Fibroblast of skin of back (primary cell): ENCODE data around the gene TNFRSF21. TPM values are rescaled to one million over a fixed set of nuclear protein-coding genes. Genes with fewer than 3 reads are reported as not detected.
A peak's percentile ranks its signal among the peaks of the same experiment; 100 is the strongest.
"Not testable (repeated sequence)": the region's sequence is repeated elsewhere in the genome, so short reads cannot be mapped to it uniquely, and the experiment has no call there.

Source experiments
- DNase-seq: peaks from one replicate; pipeline ENCODE4 v3.0.0-alpha.2; 2013
- polyA plus RNA-seq, 2 experiments: library from polyadenylated mRNA; unstranded; fragments of 120-200 nt; gene quantifications; one replicate each; pipeline ENCODE4 v1.2.1, GENCODE V29; 2013; ENCODE audit not compliant: insufficient read length in 2 of 2

TNFRSF21 gene
- polyA plus RNA-seq (2013, experiment 1 of 2; ENCODE audit: insufficient read length), result 1.7 TPM
- polyA plus RNA-seq (2013, experiment 2 of 2; ENCODE audit: insufficient read length), result 1.2 TPM

- DNase-seq, result peak; percentile 83
Observed at GRCh38 chr6:47309291-47310130, at the start of gene TNFRSF21. Gene TNFRSF21 (minus strand): TSS chr6:47309905. CDS start chr6:47309511, 394 bp downstream.

GRCh38 chr6:47358440-47359225, 48.9 kb upstream of the TNFRSF21 start:
- DNase-seq, result no peak

GRCh38 chr6:47357827-47358226, 48.1 kb upstream of the TNFRSF21 start:
- DNase-seq, result no peak

- no peak for DNase-seq
Observed at GRCh38 chr6:47355496-47355895, 45.8 kb upstream of the TNFRSF21 start.

DNA sequence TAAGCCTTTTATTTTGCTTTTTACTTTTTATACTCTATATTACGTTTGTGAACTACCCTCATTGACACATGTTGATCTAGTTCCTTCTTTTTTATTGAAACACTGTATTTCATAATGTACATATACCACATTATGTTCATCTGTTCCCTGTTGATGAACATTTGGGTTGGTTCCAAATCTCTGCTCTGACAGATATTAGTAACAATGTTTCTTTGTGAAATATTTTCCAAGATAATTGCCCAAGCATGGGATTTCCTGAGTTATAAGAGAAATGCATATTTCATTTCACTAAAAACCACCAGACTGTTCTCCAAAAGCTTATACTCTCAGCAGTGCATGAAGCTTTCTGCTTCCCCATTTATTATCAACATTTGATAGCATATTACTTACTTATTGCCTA, 44.2 kb upstream of the TNFRSF21 start:
- no peak for DNase-seq

DNA sequence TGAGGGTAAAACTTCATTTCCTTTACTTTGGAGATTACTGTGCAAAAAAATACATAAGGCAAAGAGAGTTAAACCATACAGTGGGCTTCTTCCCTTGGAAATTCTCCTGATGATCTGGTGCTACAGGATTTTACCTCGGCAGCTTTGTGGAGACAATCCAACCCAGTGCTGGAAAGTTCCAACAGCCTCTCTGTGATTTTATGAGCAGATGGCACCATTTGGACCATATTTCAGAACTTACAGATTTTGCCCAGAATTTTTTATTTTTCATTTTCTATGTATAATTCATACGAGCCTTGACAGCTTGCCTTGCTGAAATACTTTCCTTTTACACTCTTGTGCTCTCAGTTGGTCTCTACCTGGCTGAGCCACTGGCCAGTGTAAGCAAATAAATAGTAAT, 43.3 kb upstream of the TNFRSF21 start:
- DNase-seq, result no peak

DNA sequence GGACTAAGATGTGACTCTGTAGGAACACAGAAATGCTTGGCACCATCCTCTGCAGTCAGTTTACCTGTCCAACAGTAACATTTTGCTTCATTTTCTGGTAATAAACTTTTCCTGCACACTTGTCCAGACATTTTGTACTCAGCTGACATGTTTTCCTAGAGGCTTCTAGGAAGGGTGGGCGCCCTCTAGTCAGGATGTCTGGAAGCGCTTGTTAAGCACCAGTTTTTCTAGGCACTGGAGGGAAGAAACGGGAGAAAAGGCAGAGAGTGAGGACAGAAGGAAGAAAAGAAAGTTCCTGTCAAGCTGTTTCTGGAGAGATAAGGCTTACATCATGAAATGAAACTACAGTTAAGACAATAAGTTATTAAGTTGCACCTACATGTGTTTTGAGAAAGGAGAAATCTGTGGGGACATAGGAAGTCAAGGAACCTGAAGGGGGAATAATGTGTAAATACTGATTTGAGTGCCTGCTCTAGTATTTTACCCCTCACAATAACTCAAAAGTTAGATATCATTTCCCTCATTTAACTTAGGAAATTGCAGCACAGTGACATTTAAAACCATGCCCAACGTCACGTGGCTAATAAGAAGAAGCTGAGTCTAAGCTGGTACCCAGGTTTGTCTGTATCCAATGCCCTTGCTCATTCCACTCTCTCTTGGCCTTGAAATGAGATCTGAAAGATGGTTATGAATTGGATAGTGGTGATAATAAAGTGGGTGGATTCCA, 42.7 kb upstream of the TNFRSF21 start:
- no peak for DNase-seq

DNA sequence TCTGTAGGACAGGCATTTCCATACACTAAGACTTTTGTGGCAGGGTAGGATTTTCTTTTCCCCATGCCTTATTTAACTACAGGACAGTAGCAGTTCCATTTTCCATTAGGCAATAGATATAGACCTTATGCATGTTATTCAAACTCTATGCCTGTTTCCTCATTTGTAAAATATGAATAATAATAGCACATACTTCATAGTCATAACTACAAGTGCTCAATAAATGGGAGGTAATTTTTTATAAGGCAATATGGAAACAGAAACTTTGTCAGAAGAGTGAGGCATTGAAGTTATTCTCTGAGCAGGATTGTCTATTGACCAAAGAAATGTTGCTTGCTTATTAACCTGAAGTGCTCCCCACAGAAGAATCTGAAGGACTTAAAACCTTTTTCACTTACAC, 41.9 kb upstream of the TNFRSF21 start:
- no peak for DNase-seq

DNA sequence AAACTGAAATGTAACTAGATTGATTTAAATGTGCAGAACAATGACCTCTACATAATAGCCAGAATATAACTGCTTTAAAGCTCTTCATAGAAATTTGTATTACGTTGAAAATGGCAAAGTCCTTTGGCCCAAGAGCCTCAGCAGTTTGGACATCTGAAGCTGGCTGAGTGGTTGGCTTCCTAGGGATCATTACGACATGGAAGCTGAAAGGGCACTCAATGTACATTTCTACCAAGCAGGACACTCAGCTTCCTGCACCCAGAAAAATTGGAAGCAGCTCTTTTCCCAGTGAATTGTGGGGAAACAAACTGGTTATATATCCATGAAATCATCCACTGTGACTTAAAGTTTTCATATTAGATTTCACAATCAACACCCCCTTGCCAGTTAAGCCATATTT, 40.2 kb upstream of the TNFRSF21 start:
- no peak for DNase-seq

DNA sequence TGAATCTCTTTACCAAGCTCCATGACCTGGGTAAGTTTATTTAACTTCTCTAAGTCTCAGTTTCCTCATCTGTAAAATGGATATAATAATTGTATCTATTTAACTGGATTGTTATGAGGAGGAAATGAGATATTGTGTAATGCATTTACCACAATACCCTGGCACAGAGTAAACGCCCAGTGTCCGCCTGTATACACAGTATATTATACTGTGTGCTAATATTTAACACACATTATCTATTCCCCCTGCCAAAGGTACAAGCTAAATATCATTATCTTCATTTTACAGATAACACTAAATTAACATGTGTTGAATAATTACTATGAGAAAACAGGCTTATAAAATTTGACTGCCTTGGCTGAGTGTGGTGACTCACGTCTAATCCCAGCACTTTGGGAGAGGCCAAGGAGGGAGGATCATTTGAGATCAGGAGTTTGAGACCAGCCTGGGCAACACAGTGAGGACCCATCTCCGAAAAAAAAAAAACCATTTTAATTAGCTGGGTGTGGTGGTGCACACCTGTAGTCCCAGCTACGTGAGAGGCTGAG, 38.7 kb upstream of the TNFRSF21 start:
- no peak for DNase-seq

- no peak for DNase-seq
Observed at GRCh38 chr6:47345761-47346160, 36.1 kb upstream of the TNFRSF21 start.

GRCh38 chr6:47344022-47344421, 34.3 kb upstream of the TNFRSF21 start:
- DNase-seq, result no peak

DNA sequence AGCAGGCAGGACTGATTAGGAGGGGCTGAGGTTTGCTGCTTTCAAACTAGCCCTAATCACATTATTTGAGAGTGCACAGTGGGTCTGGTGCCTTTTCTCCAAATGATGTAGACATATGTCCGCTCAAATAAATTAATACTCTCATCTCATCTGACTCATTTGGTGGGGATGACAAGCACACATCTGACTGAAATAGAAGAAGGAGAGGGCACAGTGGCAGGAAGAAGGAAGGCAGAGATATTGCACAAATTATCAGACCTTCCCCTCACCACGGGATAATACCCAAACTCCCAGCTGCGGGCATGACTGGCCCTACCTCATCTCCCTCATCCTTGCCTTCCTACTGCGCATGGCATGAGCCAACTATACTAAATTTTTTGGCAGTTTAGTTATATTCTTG, 33.9 kb upstream of the TNFRSF21 start:
- DNase-seq, result no peak

DNA sequence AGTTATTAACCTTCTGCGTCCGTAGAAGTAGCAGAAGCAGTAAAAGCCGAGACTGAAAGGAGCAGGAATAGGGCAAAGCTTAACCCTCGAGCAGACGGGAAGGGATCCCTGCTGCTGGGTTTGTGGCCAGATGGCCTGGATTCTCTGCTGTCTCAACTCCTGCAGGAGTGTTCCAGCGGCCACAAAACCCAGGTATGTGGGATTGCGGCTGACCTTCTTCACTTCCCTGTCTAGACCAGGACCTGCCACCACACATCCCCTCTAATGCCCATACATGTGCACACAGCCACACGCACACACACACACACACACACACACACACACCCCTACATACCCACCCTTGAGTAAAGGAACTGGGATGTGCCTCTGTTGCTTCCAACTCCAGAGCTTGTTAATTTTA, 33.1 kb upstream of the TNFRSF21 start:
- no peak for DNase-seq

DNA sequence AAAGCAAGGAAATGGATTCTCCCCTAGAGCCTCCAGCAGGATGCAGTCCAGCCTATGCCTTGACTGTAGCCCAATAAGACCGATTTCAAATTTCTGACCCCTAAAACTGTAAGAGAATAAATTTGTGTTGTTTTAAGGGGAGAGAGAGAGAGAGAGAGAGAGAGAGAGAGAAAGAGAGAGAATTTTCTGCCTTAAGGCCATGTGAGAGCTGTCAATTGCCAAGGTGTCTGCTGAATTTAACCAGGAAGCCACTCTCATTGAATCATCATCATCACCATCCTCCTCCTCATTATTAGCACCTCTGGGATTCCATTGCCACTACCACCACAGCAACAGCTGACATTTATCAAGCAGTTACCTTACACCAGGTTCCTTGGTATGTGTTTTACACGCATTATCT, 27.8 kb upstream of the TNFRSF21 start:
- no peak for DNase-seq

DNA sequence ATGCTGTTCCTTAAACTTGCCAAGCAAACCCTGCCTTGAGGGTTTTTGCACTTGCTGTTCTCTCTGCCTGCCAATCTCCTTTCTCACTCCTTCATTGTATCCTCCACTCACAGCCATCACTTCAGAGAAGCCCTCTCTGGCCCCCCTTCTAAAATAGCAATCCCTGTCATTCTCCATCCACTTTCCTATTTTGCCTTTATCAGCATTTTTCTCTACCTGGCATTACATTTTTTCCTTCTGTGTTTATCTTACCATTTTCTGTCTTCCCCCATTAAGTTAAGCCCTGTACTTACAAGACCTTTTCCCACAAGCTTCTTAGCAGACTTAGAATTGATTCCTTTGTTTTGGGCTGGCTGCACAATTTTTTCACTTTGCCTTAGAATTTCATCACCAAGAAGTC, 26.6 kb upstream of the TNFRSF21 start:
- no peak for DNase-seq

- no peak for DNase-seq
Observed at GRCh38 chr6:47335466-47335865, 25.8 kb upstream of the TNFRSF21 start.

GRCh38 chr6:47334334-47334733, 24.6 kb upstream of the TNFRSF21 start:
- DNase-seq, result no peak

DNA sequence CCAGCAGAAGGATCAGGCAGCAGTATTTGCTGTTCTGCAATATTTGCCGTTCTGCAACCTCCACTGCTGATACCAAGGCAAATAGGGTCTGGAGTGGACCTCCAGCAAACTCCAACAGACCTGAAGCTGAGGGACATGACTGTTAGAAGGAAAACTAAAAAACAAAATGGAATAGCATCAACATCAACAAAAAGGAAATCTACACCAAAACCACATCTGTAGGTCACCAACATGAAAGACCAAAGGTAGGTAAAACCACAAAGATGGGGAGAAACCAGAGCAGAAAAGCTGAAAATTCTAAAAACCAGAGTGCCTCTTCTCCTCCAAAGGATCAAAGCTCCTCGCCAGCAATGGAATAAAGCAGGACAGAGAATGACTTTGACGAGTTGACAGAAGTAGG, 18.9 kb upstream of the TNFRSF21 start:
- DNase-seq, result not testable (repeated sequence)

- not testable (repeated sequence) for DNase-seq
Observed at GRCh38 chr6:47328139-47328538, 18.4 kb upstream of the TNFRSF21 start.

- DNase-seq, result no peak
Observed at GRCh38 chr6:47323887-47324286, 14.2 kb upstream of the TNFRSF21 start.

DNA sequence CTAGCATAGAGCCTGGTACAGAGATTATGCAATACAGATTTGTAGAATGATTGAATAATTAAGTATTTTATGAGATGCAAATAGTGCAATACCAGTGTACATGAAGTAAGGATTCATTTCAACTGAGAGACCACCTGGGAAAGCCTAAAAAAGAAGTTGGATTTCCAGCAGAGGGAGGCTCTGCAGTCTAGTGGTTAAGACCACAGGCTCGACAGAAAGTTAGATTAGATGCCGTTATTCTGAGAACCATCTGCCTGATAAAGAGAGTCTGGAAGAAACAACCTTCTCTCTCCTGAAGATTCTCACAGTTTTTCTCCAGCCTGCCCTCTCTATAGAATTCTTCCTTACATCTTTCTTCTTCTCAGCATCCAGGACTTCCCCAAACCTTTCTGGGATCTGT, 13.6 kb upstream of the TNFRSF21 start:
- no peak for DNase-seq

DNA sequence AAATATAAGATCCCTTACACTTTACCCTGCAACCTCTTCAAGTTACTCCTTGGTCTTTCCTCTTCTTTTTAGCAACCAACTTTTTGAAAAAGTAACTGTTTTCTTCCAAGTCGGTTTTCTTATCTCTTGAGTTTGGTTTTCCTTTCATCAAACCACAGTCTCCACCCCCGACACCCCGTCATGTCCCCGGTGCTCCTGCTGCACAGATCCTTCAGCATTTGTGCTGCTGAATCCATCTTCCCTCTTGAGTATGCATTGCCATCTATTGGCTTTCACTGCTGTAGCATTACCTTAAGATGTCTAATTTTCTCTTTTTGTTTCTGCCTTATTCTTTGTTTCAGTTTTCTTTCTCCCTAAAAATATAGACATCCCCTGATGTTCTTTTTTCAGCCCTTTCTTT, 11.9 kb upstream of the TNFRSF21 start:
- no peak for DNase-seq
